ENCODE data around the gene TCHHL1. TPM values are rescaled to one million over a fixed set of nuclear protein-coding genes. Genes with fewer than 3 reads are reported as not detected.

The TCHHL1 gene
- total and polyA plus RNA-seq, 2 of the 13 experiments (the other 11 are each of a cell fraction or from before 2014, with no cell fraction given): not detected

- no TSS peak for BruUV-seq (replicated peaks)
- Histone ChIP-seq H3K4me2 (ENCODE audit: low read depth, low read length) (peak overlapping the region; percentile 82), H3K9me3 (ENCODE audit: low read length) (no peaks in the 10 kb centered on the region), H3K79me2 (ENCODE audit: insufficient read depth, low read length) (no peaks in the 10 kb centered on the region), H3K4me1 (ENCODE audit: insufficient read depth, low read length) (peaks cover 35% of the 10 kb centered on the region), H3K27ac (ENCODE audit: extremely low read length, insufficient read depth, low read length) (no peak overlapping the region), H2AFZ (ENCODE audit: low read length) (no peak overlapping the region), H3K9ac (ENCODE audit: insufficient read depth, low read depth, low read length) (no peak overlapping the region; the same call in 1 of the 2 replicates), H3K36me3 (replicated peaks in 1 of 2; ENCODE audit: control insufficient read depth in 1 of 2, insufficient read depth in 2 of 2, low read length in 2 of 2) (0 out of 5 replicates have a peak, but pooled peaks cover 0 to 2% of the 10 kb centered on the region in 2 experiments), H3K4me3 (replicated peaks in 1 of 3; ENCODE audit: insufficient read depth in 1 of 3, low read depth in 2 of 3, low read length in 3 of 3) (peak overlapping the region; percentile 53 to 70 (median 59)), H3K27me3 (ENCODE audit: control insufficient read depth in 1 of 2, insufficient read depth in 2 of 2, low read length in 2 of 2) (peaks cover 0 to 32% of the 10 kb centered on the region in 2 experiments; a peak in 1 of 5 replicates), H4K20me1 (ENCODE audit: insufficient read depth, low read length) (no peaks in the 10 kb centered on the region)
- TF ChIP-seq ZNF33B (CRISPR knock-in tag; IDR thresholded peaks at IDR 0.05): no peak
- no peak for TF ChIP-seq ZMYM4 (CRISPR knock-in tag; IDR thresholded peaks at IDR 0.05)
- TF ChIP-seq ZNF772 (CRISPR knock-in tag; IDR thresholded peaks at IDR 0.05): no peak
- TF ChIP-seq ATF7-NPFF (CRISPR knock-in tag; IDR thresholded peaks at IDR 0.05; ENCODE audit: low read depth): no peak
- TF ChIP-seq MZF1 (CRISPR knock-in tag; IDR thresholded peaks at IDR 0.05; ENCODE audit: borderline replicate concordance): no peak
- no peak for TF ChIP-seq MLLT10 (CRISPR knock-in tag; IDR thresholded peaks at IDR 0.05)
- no peak for TF ChIP-seq AKNA (CRISPR knock-in tag; IDR thresholded peaks at IDR 0.05; ENCODE audit: borderline replicate concordance)
- no peak for TF ChIP-seq SNRNP70 (IDR thresholded peaks at IDR 0.05; ENCODE audit: low read depth, low read length)
- ATAC-seq: no peak
- CTCF ChIA-PET (ENCODE audit: low intra/inter-chr PET ratio, low total read pairs): interaction anchor here (1.7 kb wide), 1 partner anchor 68 kb away, joined by 4 read pairs; no protein-coding TSS in a partner anchor
- no peak for DNase-seq (ENCODE audit: low spot score)
- WGBS (ENCODE audit: low lambda C conversion rate): 19% methylated on average over 17 of the region's 17 CpGs
- no peak for FAIRE-seq
- in situ Hi-C loops (cut with HindIII; ENCODE audit: extremely low pct_ligation_motif_present, low pct_unique_long_range_greater_than_20kb) (no loop called here), intact Hi-C loops (cut with micrococcal nuclease; ENCODE audit: unreplicated experiment) (no loop called here)
- POLR2A ChIA-PET: interaction anchor here (3.8 kb wide), 1 partner anchor 12 kb away, joined by 30 read pairs; no protein-coding TSS in a partner anchor
Observed at GRCh38 chr1:152035539-152036266, 53.2 kb downstream of the TCHHL1 start.

Data from HepG2 (cell line).